ENCODE measurements around the gene PRF1.
"Not testable (repeated sequence)": the region's sequence is repeated elsewhere in the genome, so short reads cannot be mapped to it uniquely, and the experiment has no call there.

The PRF1 gene

DNA sequence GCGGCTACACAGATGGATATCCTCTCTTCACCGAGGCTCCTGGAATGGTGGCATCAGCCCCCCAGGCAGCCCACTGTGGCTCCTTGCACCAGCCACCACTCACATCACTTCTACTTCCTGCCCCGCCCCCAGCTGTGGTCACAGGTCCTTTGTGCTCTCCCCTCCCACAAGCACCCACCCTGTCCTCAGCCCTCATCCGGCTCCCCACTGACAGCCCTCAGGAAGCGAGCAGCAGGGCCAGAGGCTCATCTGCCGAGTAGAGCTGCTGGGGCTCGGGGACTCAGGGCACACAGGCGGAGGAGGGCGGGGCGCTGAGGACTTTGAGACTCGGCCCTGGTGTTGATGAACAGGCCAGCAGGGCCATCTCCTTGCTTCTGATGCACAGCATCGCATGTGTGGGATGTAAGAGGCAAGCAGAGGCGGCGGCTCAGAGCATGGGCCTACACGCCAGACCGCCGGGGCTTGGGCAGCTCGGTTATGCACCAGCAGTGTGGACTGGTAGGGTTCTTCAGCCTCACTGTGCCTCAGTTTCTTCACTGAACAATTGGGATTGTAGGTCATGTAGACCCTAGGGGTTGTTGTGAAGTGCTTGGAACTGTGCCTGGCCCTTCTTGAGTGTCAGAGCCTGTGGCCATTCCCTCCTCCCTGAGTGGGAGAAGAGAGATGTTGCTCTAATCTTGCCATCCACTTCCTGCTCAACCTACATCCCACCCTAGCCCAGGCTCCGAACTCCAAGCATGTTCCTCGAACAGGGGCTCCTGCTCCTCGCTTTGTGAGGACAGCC is at the start of gene PRF1:
Gene PRF1, minus strand, starts transcription at position 77 of the 784 bp plus-strand sequence. CDS start 1,839 bp downstream, outside the sequence.
- in situ Hi-C loops (cut with MboI; ENCODE audit: low sequenced_read_pairs): no loop called here

DNA sequence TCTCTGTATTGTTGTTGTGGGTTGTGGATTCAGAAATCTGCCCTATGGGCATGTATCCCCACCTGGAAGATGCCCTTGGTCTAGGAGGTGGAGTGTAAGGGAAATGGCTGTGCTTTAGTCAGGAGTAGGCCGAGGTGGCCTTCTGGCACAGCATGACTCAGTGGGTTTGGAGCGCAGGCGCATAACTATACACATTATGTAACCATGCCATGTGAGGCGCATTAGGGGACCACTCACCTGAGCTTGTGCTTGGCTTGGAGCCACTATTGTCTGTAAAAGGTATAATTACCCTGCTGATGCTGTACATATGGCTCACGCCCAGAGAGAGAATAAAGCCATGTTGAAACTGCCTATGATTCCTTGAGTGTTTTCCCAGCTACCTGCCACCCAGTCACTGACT is 49.1 kb upstream of the PRF1 start:
- in situ Hi-C loops (cut with MboI; ENCODE audit: low sequenced_read_pairs): no loop called here

GRCh38 chr10:70650718-70651117 is 48.2 kb upstream of the PRF1 start:
- in situ Hi-C loops (cut with MboI; ENCODE audit: low sequenced_read_pairs): no loop called here

DNA sequence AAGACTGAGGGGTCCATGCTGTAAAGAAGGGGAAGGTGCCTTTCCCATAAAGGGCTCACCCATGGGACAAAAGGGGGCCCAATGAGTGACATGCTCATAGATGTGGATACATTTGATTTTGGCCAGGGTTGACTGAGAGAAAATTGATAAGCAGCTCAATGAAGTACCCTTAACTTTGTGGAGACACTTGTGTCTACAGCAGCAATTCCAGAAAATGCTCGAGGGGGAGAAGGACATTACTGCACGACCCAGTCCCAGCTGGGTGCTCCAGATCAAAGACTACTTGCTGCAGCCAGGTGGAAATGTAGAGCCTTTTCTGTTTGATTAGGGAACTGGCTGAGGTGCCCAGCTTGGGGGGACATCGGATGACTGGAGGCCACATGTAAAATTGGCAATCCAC is 47.6 kb upstream of the PRF1 start:
- in situ Hi-C loops (cut with MboI; ENCODE audit: low sequenced_read_pairs): no loop called here

GRCh38 chr10:70649526-70649925 is 47.0 kb upstream of the PRF1 start:
- in situ Hi-C loops (cut with MboI; ENCODE audit: low sequenced_read_pairs): no loop called here

DNA sequence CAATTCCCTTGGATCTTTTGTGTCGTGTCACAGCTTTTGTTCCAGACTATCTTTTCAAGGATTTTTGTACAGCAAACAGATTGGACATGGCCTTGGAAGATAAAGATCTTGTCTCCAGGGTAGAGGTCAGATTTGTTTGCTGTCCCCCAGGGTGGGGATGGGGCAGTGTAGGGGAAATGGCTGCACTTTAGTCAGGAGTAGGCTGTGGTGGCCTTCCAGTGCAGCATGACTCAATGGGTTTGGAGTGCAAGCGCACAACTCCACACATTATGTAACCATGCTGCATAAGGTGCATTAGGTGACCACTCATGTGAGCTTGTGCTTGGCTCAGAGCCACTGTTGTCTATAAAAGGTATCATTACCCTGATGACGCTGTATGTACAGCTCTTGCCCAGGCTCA is 45.9 kb upstream of the PRF1 start:
- in situ Hi-C loops (cut with MboI; ENCODE audit: low sequenced_read_pairs): no loop called here

DNA sequence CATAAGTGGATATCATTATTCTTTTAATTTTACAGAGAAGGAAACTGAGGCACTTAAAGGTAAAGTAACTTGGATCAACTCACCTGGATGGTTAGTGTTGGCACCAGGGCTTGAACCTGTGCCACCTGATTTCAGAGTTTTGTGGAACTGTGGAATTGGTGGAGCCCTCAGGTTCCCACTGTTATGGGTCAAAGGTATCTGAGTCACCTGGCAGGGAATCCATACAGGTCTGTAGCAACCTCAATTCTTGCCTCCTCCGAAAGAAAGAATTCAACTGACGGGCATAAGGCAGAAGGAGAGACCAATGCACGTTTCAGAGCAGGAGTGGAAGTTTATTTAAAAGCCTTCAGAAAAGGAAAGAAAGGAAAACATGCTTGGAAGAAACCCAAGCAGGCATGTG is 44.5 kb upstream of the PRF1 start:
- in situ Hi-C loops (cut with MboI; ENCODE audit: low sequenced_read_pairs): no loop called here

GRCh38 chr10:70644959-70645358 is 42.4 kb upstream of the PRF1 start:
- in situ Hi-C loops (cut with MboI; ENCODE audit: low sequenced_read_pairs): not testable (repeated sequence)

GRCh38 chr10:70643272-70643671 is 40.7 kb upstream of the PRF1 start:
- in situ Hi-C loops (cut with MboI; ENCODE audit: low sequenced_read_pairs): not testable (repeated sequence)

- in situ Hi-C loops (cut with MboI; ENCODE audit: low sequenced_read_pairs): not testable (repeated sequence)
Measured at GRCh38 chr10:70639640-70640383, 37.3 kb upstream of the PRF1 start.

DNA sequence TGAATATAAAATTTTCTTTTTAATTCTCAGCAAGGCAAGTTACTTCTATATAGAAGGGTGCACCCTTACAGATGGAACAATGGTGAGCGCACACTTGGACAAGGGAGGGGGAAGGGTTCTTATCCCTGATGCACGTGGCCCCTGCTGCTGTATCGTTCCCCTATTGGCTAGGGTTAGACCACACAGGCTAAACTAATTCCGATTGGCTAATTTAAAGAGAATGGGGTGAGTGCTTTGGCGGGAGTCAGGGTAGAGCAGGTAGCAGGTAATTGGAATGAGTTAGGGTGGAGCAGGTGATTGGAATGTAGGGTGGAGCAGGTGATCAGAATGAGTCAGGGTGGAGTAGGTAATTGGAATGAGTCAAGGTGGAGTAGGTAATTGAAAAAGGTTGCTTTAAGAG is 32.0 kb upstream of the PRF1 start:
- in situ Hi-C loops (cut with MboI; ENCODE audit: low sequenced_read_pairs): not testable (repeated sequence)

DNA sequence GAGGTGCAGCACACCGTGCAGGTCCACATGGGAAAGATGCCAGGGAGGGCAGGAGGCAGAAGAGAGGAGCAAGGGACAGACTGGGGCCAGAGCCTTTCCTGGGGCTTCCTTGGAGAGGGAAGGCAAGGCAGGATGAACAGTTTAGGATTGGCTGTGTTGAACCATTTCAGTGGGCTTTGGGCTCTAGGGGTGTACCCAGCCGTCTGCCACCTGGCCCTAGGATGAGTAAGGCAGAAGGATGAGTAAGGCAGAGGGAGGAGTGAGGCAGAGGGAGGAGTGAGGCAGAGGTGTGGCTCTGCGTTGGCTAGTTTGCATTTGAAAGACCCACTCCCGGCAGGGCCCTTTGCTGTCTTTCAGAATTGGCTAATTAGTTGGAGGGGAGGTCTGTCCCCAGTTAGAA is 31.5 kb upstream of the PRF1 start:
- in situ Hi-C loops (cut with MboI; ENCODE audit: low sequenced_read_pairs): no loop called here

DNA sequence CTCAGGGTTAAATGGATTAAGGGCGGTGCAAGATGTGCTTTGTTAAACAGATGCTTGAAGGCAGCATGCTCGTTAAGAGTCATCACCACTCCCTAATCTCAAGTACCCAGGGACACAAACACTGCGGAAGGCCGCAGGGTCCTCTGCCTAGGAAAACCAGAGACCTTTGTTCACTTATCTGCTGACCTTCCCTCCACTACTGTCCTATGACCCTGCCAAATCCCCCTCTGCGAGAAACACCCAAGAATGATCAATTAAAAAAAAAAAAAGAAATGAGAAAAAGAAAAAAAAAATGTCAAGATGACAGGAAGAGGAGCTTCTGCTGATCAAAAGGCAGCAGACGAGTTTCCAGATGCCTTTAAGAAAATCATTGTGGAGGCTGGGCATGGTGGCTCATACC is 29.2 kb upstream of the PRF1 start:
- in situ Hi-C loops (cut with MboI; ENCODE audit: low sequenced_read_pairs): not testable (repeated sequence)

GRCh38 chr10:70629338-70629737 is 26.8 kb upstream of the PRF1 start:
- in situ Hi-C loops (cut with MboI; ENCODE audit: low sequenced_read_pairs): no loop called here

GRCh38 chr10:70626056-70626455 is 23.5 kb upstream of the PRF1 start:
- in situ Hi-C loops (cut with MboI; ENCODE audit: low sequenced_read_pairs): no loop called here

- in situ Hi-C loops (cut with MboI; ENCODE audit: low sequenced_read_pairs): no loop called here
Measured at GRCh38 chr10:70622981-70623844, 20.7 kb upstream of the PRF1 start.

DNA sequence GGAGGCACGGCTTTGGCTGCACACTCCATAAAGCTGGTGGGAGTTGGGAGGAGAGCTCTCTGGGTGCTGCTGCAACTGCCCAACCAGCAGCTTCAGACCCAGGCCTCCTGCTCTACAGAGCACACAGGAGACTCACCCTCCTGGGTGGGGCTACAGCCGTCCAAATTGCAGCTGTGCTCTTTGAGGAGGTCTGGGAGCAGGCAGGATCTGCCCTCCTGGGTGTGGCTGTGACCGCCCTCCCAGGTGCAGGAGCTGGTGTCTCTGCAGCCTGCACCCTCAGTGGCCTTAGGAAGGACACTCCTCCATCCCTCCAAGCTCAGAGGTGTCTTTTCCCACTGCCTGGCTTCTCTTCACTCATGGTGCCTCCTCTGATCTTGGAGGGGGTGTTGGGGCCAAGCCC is 20.0 kb upstream of the PRF1 start:
- in situ Hi-C loops (cut with MboI; ENCODE audit: low sequenced_read_pairs): no loop called here

DNA sequence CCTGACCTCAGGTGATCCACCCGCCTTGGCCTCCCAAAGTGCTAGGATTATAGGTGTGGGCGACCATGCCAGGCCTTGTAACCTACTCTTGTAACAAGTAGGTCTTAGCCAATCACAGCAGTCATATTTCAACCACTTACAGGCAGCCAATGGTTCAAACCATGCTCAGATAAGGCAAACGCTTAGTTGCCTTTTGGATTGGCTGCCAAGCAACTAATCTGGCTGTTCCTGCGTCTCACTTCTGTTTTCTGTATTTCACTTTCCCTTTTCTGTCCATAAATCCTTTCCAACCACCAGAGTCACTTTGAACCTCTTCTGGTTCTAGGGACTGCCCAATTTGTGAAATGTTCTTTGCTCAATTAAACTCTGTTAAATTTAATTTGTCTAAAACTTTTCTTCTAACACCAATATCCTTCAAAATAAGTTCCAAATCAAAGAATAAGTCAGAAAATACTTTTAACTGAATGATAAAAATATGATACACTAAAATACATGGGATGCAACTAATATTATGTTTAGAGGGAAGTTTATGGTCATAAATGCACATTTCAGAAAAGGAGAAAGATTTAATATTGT is 19.1 kb upstream of the PRF1 start:
- in situ Hi-C loops (cut with MboI; ENCODE audit: low sequenced_read_pairs): no loop called here

DNA sequence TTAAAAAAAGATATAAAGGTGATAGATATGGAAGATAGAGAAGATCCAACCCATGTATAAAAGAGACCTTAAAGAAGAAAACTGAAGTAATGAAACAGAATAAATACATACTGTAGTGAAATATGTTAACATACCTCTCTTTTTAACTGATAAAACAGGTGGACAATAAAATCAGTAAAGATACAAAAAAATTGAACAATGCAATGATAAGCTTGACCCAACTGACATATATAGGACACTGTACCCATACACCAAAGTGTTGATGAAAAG is 17.4 kb upstream of the PRF1 start:
- in situ Hi-C loops (cut with MboI; ENCODE audit: low sequenced_read_pairs): no loop called here

DNA sequence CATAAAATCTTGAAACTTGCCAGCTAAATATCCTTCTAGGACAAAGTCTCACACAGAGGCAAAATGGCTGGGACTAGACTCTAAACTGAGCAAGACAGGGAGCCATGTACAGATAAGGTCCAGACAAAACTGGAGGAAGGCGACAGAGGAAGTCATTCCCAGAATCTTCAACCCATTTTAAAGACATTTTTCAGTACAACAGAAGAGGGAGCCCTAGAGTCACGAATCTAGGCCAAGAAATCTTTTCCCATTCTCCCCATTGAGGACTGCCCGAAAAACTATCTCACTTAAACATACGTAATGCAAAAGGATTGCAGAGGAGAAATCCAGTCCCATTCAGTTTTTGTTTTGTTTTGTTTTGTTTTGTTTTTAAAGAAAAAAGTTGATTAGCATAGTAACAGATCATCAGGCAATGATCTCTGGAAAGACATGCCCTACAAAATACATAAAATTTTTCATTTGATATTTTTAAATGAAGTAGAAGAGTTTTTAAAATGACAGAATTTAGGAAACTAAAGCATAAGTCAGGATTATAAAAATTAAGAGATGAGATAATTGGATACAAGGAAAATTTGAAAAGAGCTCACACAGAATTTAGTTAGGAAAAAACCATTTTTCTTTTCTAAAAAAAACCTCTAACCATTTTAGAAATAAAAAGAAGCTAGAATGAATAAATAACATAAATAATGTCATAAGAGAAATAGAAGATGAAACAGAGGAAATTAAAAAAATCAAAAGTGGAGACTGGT is 16.9 kb upstream of the PRF1 start:
- in situ Hi-C loops (cut with MboI; ENCODE audit: low sequenced_read_pairs): no loop called here

DNA sequence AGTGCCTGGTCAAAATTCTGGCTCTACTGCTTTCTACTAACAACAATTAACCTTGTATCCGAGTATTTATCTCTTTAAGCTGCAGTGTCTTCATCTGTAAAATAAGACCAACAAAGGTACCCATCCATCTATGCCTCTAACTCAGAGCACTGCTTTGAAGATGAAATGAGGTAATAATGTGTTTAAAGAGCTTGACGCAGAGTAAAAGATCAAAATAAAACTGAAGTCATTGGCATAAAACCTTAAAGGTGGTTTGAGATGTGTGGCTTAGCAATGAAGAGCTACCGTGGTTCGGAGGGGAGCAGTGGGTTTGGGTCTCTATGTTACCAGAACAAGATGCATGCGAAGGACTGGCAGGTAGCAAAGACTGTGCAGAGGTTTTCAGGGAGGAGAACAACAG is 16.1 kb upstream of the PRF1 start:
- in situ Hi-C loops (cut with MboI; ENCODE audit: low sequenced_read_pairs): no loop called here
